Eye (tissue), 1 donor: ENCODE data around the gene RRP12.

Experiments used
- DNase-seq: peaks from one replicate; pipeline ENCODE4 v3.0.0-alpha.2; 2015

Gene RRP12

GRCh38 chr10:97406064-97406463 is 4.9 kb upstream of the RRP12 start:
- no peak for DNase-seq

GRCh38 chr10:97404044-97404443 is 2.9 kb upstream of the RRP12 start:
- DNase-seq: no peak

- DNase-seq: no peak
Measured at GRCh38 chr10:97401455-97401919, 347 bp upstream of the RRP12 start.

GRCh38 chr10:97399843-97400545 is 1.1 kb downstream of the RRP12 start:
- DNase-seq: peak; percentile 32

GRCh38 chr10:97396056-97396455 is 5.1 kb downstream of the RRP12 start:
- no peak for DNase-seq

GRCh38 chr10:97393034-97393573 is 8.0 kb downstream of the RRP12 start:
- no peak for DNase-seq

GRCh38 chr10:97390091-97390490 is 11.0 kb downstream of the RRP12 start:
- DNase-seq: no peak

- no peak for DNase-seq
Measured at GRCh38 chr10:97388152-97388551, 13.0 kb downstream of the RRP12 start.

- no peak for DNase-seq
Measured at GRCh38 chr10:97385565-97385964, 15.6 kb downstream of the RRP12 start.

GRCh38 chr10:97384641-97385040 is 16.5 kb downstream of the RRP12 start:
- DNase-seq: no peak

- DNase-seq: no peak
Measured at GRCh38 chr10:97384156-97384555, 17.0 kb downstream of the RRP12 start.

- no peak for DNase-seq
Measured at GRCh38 chr10:97383159-97383558, 18.0 kb downstream of the RRP12 start.

GRCh38 chr10:97381626-97382025 is 19.5 kb downstream of the RRP12 start:
- DNase-seq: no peak

GRCh38 chr10:97380516-97380915 is 20.6 kb downstream of the RRP12 start:
- no peak for DNase-seq

- no peak for DNase-seq
Measured at GRCh38 chr10:97378933-97379921, 21.9 kb downstream of the RRP12 start.

GRCh38 chr10:97376413-97376812 is 24.7 kb downstream of the RRP12 start:
- DNase-seq: no peak

- no peak for DNase-seq
Measured at GRCh38 chr10:97373456-97373855, 27.7 kb downstream of the RRP12 start.

- DNase-seq: no peak
Measured at GRCh38 chr10:97372233-97372875, 28.8 kb downstream of the RRP12 start.

- DNase-seq: peak; percentile 45
Measured at GRCh38 chr10:97371696-97372095, 29.4 kb downstream of the RRP12 start.

GRCh38 chr10:97367126-97367649 is 34.0 kb downstream of the RRP12 start:
- DNase-seq: no peak

- DNase-seq: no peak
Measured at GRCh38 chr10:97366572-97366971, 34.6 kb downstream of the RRP12 start.

GRCh38 chr10:97365761-97366351 is 35.3 kb downstream of the RRP12 start:
- no peak for DNase-seq
